HEK293 (cell line): ENCODE data around the gene VEZT.

Experiments used
- CTCF ChIA-PET: fragments of 350-600 bp; formaldehyde crosslinking; extraction: SDS; loops from one replicate; lab custom pipeline; 2021; ENCODE audit warnings: antibody characterized with exemption; lab: Yijun Ruan, JAX
- POLR2A ChIA-PET: fragments of 300-600 bp; formaldehyde crosslinking; extraction: SDS; loops from one replicate; lab custom pipeline; 2020; ENCODE audit warnings: antibody characterized with exemption, inconsistent platforms; lab: Yijun Ruan, JAX
- H3K27ac ChIP-seq: fragments of 200-500 bp; sonication (Bioruptor generic); 2 replicates; pipeline ENCODE4 v1.5.1; 2014; ENCODE audit warnings: low read depth, low read length, control low read depth, inconsistent platforms; ENCODE audit errors: extremely low read depth
- H3K36me3 ChIP-seq, 2 experiments: fragments of 200-500 bp in 1 of 2; sonication (Bioruptor generic) in 1 of 2; 1 replicate in 1 of 2; 2 replicates in 1 of 2; pipeline ENCODE4 v1.5.1; 2014 to 2017; ENCODE audit warnings: inconsistent platforms in 2 of 2, low read length in 2 of 2; ENCODE audit not compliant: control insufficient read depth in 2 of 2, insufficient read depth in 1 of 2
- H3K4me1 ChIP-seq: fragments of 200-500 bp; sonication (Bioruptor generic); 2 replicates; pipeline ENCODE4 v1.5.1; 2014; ENCODE audit warnings: mild to moderate bottlenecking, low read length, inconsistent platforms; ENCODE audit not compliant: control insufficient read depth, insufficient read depth
- H3K4me3 ChIP-seq: 2 replicates; pipeline ENCODE4 v1.5.1; 2011; ENCODE audit warnings: low read depth, mild to moderate bottlenecking, control low read depth, low read length, moderate library complexity
- H3K9me3 ChIP-seq: fragments of 200-500 bp; sonication (Bioruptor generic); 2 replicates; pipeline ENCODE4 v1.5.1; 2014; ENCODE audit warnings: low read depth, low read length, inconsistent platforms; ENCODE audit not compliant: control insufficient read depth, insufficient read depth
- FEZF1 ChIP-seq: fragments of 450-650 bp; formaldehyde crosslinking; IDR thresholded peaks from 2 replicates; pipeline ENCODE4 v1.5.1; 2016; ENCODE audit warnings: missing biosample characterization, missing genetic modification characterization
- GFI1B ChIP-seq: fragments of 450-650 bp; formaldehyde crosslinking; IDR thresholded peaks from 2 replicates; pipeline ENCODE4 v1.5.1; 2016; ENCODE audit warnings: missing biosample characterization, missing genetic modification characterization
- HOXC10 ChIP-seq: sonication (generic); formaldehyde crosslinking; IDR thresholded peaks from 2 replicates; pipeline ENCODE4 v1.8.1; 2023; ENCODE audit warnings: mild to moderate bottlenecking, missing genetic modification reagents
- MYNN ChIP-seq: fragments of 450-650 bp; formaldehyde crosslinking; IDR thresholded peaks from 2 replicates; pipeline ENCODE4 v1.5.1; 2016; ENCODE audit warnings: missing biosample characterization, missing genetic modification characterization, borderline replicate concordance
- MZF1 ChIP-seq: fragments of 450-650 bp; formaldehyde crosslinking; IDR thresholded peaks from 2 replicates; pipeline ENCODE4 v1.5.1; 2017; ENCODE audit warnings: missing biosample characterization, missing genetic modification characterization, borderline replicate concordance
- REST ChIP-seq: fragments of 450-650 bp; formaldehyde crosslinking; IDR thresholded peaks from 2 replicates; pipeline ENCODE4 v1.5.1; 2016; ENCODE audit warnings: missing biosample characterization, missing genetic modification characterization
- SCRT1 ChIP-seq: fragments of 450-650 bp; formaldehyde crosslinking; IDR thresholded peaks from 2 replicates; pipeline ENCODE4 v1.5.1; 2016; ENCODE audit warnings: missing biosample characterization, missing genetic modification characterization, borderline replicate concordance
- SCRT2 ChIP-seq: fragments of 450-650 bp; formaldehyde crosslinking; IDR thresholded peaks from 2 replicates; pipeline ENCODE4 v1.5.1; 2016; ENCODE audit warnings: missing biosample characterization, missing genetic modification characterization
- SP7 ChIP-seq: fragments of 450-650 bp; formaldehyde crosslinking; IDR thresholded peaks from 2 replicates; pipeline ENCODE4 v1.5.1; 2016; ENCODE audit warnings: missing biosample characterization, missing genetic modification characterization
- WT1 ChIP-seq: fragments of 450-650 bp; formaldehyde crosslinking; IDR thresholded peaks from 2 replicates; pipeline ENCODE4 v1.5.1; 2016; ENCODE audit warnings: missing biosample characterization, missing genetic modification characterization
- ZNF148 ChIP-seq: fragments of 450-650 bp; formaldehyde crosslinking; IDR thresholded peaks from 2 replicates; pipeline ENCODE4 v1.5.0; 2017; ENCODE audit warnings: missing biosample characterization, missing genetic modification characterization, borderline replicate concordance
- ZNF24 ChIP-seq: fragments of 450-650 bp; formaldehyde crosslinking; IDR thresholded peaks from 2 replicates; pipeline ENCODE4 v1.5.1; 2016; ENCODE audit warnings: missing biosample characterization, missing genetic modification characterization
- ZNF350 ChIP-seq: fragments of 450-650 bp; formaldehyde crosslinking; IDR thresholded peaks from 2 replicates; pipeline ENCODE4 v1.5.0; 2017; ENCODE audit warnings: missing biosample characterization, mild to moderate bottlenecking, missing genetic modification characterization
- ZNF391 ChIP-seq: fragments of 450-650 bp; formaldehyde crosslinking; IDR thresholded peaks from 2 replicates; pipeline ENCODE4 v1.5.1; 2016; ENCODE audit warnings: low read depth, missing biosample characterization, missing genetic modification characterization, borderline replicate concordance
- ZNF394 ChIP-seq: fragments of 450-650 bp; formaldehyde crosslinking; IDR thresholded peaks from 2 replicates; pipeline ENCODE4 v1.5.1; 2016; ENCODE audit warnings: missing biosample characterization, missing genetic modification characterization, mild to moderate bottlenecking, moderate library complexity, borderline replicate concordance
- ZNF549 ChIP-seq: fragments of 450-650 bp; IDR thresholded peaks from 2 replicates; pipeline ENCODE4 v1.5.1; 2018; ENCODE audit warnings: missing biosample characterization, missing genetic modification characterization, mild to moderate bottlenecking, inconsistent platforms, moderate library complexity
- ZNF585B ChIP-seq: fragments of 450-650 bp; formaldehyde crosslinking; IDR thresholded peaks from 2 replicates; pipeline ENCODE4 v1.5.1; 2016; ENCODE audit warnings: missing biosample characterization, missing genetic modification characterization
- ZNF623 ChIP-seq: fragments of 450-650 bp; formaldehyde crosslinking; IDR thresholded peaks from 2 replicates; pipeline ENCODE4 v1.5.1; 2016; ENCODE audit warnings: missing biosample characterization, missing genetic modification characterization
- ZNF624 ChIP-seq: fragments of 450-650 bp; formaldehyde crosslinking; IDR thresholded peaks from 2 replicates; pipeline ENCODE4 v1.5.1; 2017; ENCODE audit warnings: missing biosample characterization, missing genetic modification characterization
- ZNF626 ChIP-seq: fragments of 450-650 bp; sonication (Bioruptor Pico); formaldehyde crosslinking; IDR thresholded peaks from 2 replicates; pipeline ENCODE4 v1.5.1; 2018; ENCODE audit warnings: missing biosample characterization, missing genetic modification characterization, inconsistent platforms
- ZNF660 ChIP-seq: fragments of 450-650 bp; IDR thresholded peaks from 2 replicates; pipeline ENCODE4 v1.5.1; 2018; ENCODE audit warnings: missing biosample characterization, mild to moderate bottlenecking, missing genetic modification characterization
- ZNF837 ChIP-seq: fragments of 450-650 bp; formaldehyde crosslinking; IDR thresholded peaks from 2 replicates; pipeline ENCODE4 v1.5.1; 2016; ENCODE audit warnings: missing biosample characterization, missing genetic modification characterization
- ZSCAN16 ChIP-seq: fragments of 450-650 bp; formaldehyde crosslinking; IDR thresholded peaks from 2 replicates; pipeline ENCODE4 v1.5.1; 2016; ENCODE audit warnings: missing biosample characterization, missing genetic modification characterization
- ZXDB ChIP-seq: fragments of 450-650 bp; formaldehyde crosslinking; IDR thresholded peaks from 2 replicates; pipeline ENCODE4 v1.5.1; 2016; ENCODE audit warnings: missing biosample characterization, missing genetic modification characterization
- TF ChIP-seq, protein P1 (sequence below): fragments of 450-650 bp; formaldehyde crosslinking; IDR thresholded peaks from 2 replicates; pipeline ENCODE4 v1.5.1; 2016; ENCODE audit warnings: missing biosample characterization, missing genetic modification characterization

VEZT gene

GRCh38 chr12:95179011-95179410 is 38.6 kb upstream of the VEZT start:
- Histone ChIP-seq H3K4me3 (no peak overlapping the region), H3K27ac (no peak overlapping the region), H3K9me3 (no peaks in the 10 kb centered on the region), H3K4me1 (peaks cover under 1% of the 10 kb centered on the region; the same call in 1 of the 2 replicates), H3K36me3 (no peaks in the 10 kb centered on the region)
- TF ChIP-seq ZNF148 (tag by site-specific recombination) (no peak), FEZF1 (tag by site-specific recombination) (no peak), REST (tag by site-specific recombination) (no peak), ZXDB (tag by site-specific recombination) (no peak), GFI1B (tag by site-specific recombination) (no peak)
- ChIA-PET CTCF (interaction anchor here (0.6 to 0.7 kb wide), 2 partner anchors 9 to 40 kb away, joined by 3 to 4 read pairs; no protein-coding TSS in a partner anchor), POLR2A (no interaction called here)

GRCh38 chr12:95181103-95181502 is 36.5 kb upstream of the VEZT start:
- H3K4me1 ChIP-seq: no peaks in the 10 kb centered on the region
- H3K4me3 ChIP-seq: no peak overlapping the region
- H3K9me3 ChIP-seq: no peaks in the 10 kb centered on the region
- CTCF ChIA-PET: interaction anchor here (0.7 to 1.1 kb wide), 2 partner anchors 30 to 305 kb away, joined by 3 read pairs; no protein-coding TSS in a partner anchor
- TF ChIP-seq ZNF623 (tag by site-specific recombination) (no peak), ZNF837 (no peak), MZF1 (tag by site-specific recombination) (no peak), MYNN (tag by site-specific recombination) (no peak), SP7 (peak; percentile 29; the same call in 1 of the 2 replicates), ZNF660 (no peak), SCRT1 (tag by site-specific recombination) (peak; percentile 82; the same call in 1 of the 2 replicates), SCRT2 (peak; percentile 68), WT1 (tag by site-specific recombination) (no peak), ZNF394 (no peak), ZNF624 (tag by site-specific recombination) (no peak), ZSCAN16 (no peak), ZNF391 (no peak), ZNF350 (no peak), ZNF549 (tag by site-specific recombination) (no peak), HOXC10 (no peak), ZNF24 (tag by site-specific recombination) (no peak), ZNF626 (tag by site-specific recombination) (no peak), ZNF585B (no peak)
- TF ChIP-seq, protein P1, sequence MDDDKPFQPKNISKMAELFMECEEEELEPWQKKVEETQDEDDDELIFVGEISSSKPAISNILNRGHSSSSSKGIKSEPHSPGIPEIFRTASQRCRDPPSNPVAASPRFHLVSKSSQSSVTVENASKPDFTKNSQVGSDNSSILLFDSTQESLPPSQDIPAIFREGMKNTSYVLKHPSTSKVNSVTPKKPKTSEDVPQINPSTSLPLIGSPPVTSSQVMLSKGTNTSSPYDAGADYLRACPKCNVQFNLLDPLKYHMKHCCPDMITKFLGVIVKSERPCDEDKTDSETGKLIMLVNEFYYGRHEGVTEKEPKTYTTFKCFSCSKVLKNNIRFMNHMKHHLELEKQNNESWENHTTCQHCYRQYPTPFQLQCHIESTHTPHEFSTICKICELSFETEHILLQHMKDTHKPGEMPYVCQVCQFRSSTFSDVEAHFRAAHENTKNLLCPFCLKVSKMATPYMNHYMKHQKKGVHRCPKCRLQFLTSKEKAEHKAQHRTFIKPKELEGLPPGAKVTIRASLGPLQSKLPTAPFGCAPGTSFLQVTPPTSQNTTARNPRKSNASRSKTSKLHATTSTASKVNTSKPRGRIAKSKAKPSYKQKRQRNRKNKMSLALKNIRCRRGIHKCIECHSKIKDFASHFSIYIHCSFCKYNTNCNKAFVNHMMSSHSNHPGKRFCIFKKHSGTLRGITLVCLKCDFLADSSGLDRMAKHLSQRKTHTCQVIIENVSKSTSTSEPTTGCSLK: no peak
- H3K27ac ChIP-seq: no peak overlapping the region
- no peaks in the 10 kb centered on the region for H3K36me3 ChIP-seq
- POLR2A ChIA-PET: no interaction called here
